ENCODE results near the gene MAPK11.

DNA sequence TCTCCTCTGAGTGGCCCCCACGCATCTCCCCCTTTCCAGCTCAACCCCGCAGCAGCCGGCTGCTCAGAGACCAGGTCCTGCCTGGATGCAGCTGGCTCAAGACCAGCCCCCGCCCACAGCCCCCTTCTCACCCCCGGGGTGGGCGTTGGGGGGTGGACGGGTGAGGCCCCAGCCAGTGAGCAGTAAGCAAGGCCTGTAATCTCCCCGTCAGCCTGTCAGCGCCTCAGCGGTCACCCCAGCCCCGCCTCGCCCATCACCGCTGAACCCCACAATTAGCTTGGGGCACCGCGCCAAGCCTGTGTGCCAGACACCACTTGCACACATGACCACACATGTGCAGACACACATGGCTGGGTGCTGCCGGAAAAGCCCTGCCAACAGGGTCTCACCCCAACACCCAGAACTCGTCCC, 31.4 kb upstream of the MAPK11 start:
- TF ChIP-seq ZFP3 (CRISPR knock-in tag; IDR thresholded peaks at IDR 0.05) (no peak), CSDC2 (CRISPR knock-in tag; IDR thresholded peaks at IDR 0.05) (no peak)

Data from SK-N-SH treated with all-trans-retinoic acid at 6 μM for 48 hours (cell line).